A673 (cell line): ENCODE data around the gene PI4K2A. TPM values are rescaled to one million over a fixed set of nuclear protein-coding genes. Genes with fewer than 3 reads are reported as not detected.
A peak's percentile ranks its signal among the peaks of the same experiment; 100 is the strongest.

Experiments used
- BruUV-seq: library from RNA; stranded (reverse); fragments of 400-500 nt; replicated peaks from 2 replicates; lab custom pipeline; 2021; lab: Mats Ljungman, UMichigan
- CTCF ChIA-PET: fragments of 300-600 bp; sonication (Branson Sonifier 250); formaldehyde crosslinking; loops from one replicate; lab custom pipeline; 2022; ENCODE audit warnings: antibody characterized with exemption; lab: Charles Lee
- POLR2A ChIA-PET: fragments of 300-600 bp; sonication (Branson Sonifier 250); formaldehyde crosslinking; loops from one replicate; lab custom pipeline; 2022; ENCODE audit warnings: antibody characterized with exemption; ENCODE audit not compliant: low non-redundant PET; lab: Charles Lee
- DNase-seq: peaks from one replicate; pipeline ENCODE4 v3.0.0-alpha.2; 2015; ENCODE audit warnings: low spot score
- H3K27ac ChIP-seq: fragments of 200-600 bp; sonication (generic); 2 replicates; pipeline ENCODE4 v1.5.1; 2016; ENCODE audit warnings: mixed run types, low read depth, mild to moderate bottlenecking, mixed read lengths, antibody characterized with exemption, low read length; ENCODE audit not compliant: poor library complexity, severe bottlenecking
- H3K27me3 ChIP-seq: fragments of 200-600 bp; sonication (generic); replicated peaks from 2 replicates; pipeline ENCODE4 v1.6.1; 2017; ENCODE audit warnings: mixed run types, low read depth, mild to moderate bottlenecking, mixed read lengths, antibody characterized with exemption, low read length; ENCODE audit not compliant: insufficient read depth, poor library complexity
- H3K36me3 ChIP-seq: fragments of 200-600 bp; sonication (generic); 2 replicates; pipeline ENCODE4 v1.6.1; 2016; ENCODE audit warnings: mixed run types, mild to moderate bottlenecking, mixed read lengths, antibody characterized with exemption, low read length; ENCODE audit not compliant: insufficient read depth, poor library complexity, severe bottlenecking
- H3K4me1 ChIP-seq: fragments of 200-600 bp; sonication (generic); 2 replicates; pipeline ENCODE4 v1.6.1; 2017; ENCODE audit warnings: mixed run types, mild to moderate bottlenecking, mixed read lengths, antibody characterized with exemption, low read length; ENCODE audit not compliant: insufficient read depth, poor library complexity, severe bottlenecking
- H3K4me3 ChIP-seq: fragments of 200-600 bp; sonication (generic); 2 replicates; pipeline ENCODE4 v1.5.1; 2016; ENCODE audit warnings: low read depth, mixed run types, mild to moderate bottlenecking, mixed read lengths, low read length; ENCODE audit not compliant: poor library complexity, severe bottlenecking
- H3K9me3 ChIP-seq: fragments of 200-600 bp; sonication (generic); 2 replicates; pipeline ENCODE4 v1.6.1; 2016; ENCODE audit warnings: mixed run types, low read depth, mild to moderate bottlenecking, mixed read lengths, antibody characterized with exemption, low read length; ENCODE audit not compliant: poor library complexity, severe bottlenecking
- EZH2 ChIP-seq: fragments of 200-600 bp; sonication (generic); IDR thresholded peaks from 2 replicates; pipeline ENCODE4 v1.6.1; 2017; ENCODE audit warnings: borderline replicate concordance, low read depth, mild to moderate bottlenecking, mixed read lengths, antibody characterized with exemption, low read length; ENCODE audit not compliant: poor library complexity, severe bottlenecking
- intact Hi-C: fragments of 100-400 bp; cut with micrococcal nuclease; formaldehyde crosslinking; loops from one replicate; pipeline ENCODE4 v1.10.0; 2022; ENCODE audit not compliant: unreplicated experiment
- total RNA-seq: library from RNA; stranded (reverse); gene quantifications from 2 replicates; pipeline ENCODE4 v1.2.3, GENCODE V29; 2021
- TF ChIP-seq, protein P1 (sequence below): fragments of 300-800, 200-600 bp; sonication (generic); conservative IDR thresholded peaks from 2 replicates; pipeline ENCODE4 v1.5.1; 2017; ENCODE audit warnings: low read depth, mild to moderate bottlenecking, antibody characterized with exemption, low read length, moderate library complexity, mixed read lengths

Gene PI4K2A
- total RNA-seq, 1 experiment from 2014 or later, result 23.6 TPM

DNA sequence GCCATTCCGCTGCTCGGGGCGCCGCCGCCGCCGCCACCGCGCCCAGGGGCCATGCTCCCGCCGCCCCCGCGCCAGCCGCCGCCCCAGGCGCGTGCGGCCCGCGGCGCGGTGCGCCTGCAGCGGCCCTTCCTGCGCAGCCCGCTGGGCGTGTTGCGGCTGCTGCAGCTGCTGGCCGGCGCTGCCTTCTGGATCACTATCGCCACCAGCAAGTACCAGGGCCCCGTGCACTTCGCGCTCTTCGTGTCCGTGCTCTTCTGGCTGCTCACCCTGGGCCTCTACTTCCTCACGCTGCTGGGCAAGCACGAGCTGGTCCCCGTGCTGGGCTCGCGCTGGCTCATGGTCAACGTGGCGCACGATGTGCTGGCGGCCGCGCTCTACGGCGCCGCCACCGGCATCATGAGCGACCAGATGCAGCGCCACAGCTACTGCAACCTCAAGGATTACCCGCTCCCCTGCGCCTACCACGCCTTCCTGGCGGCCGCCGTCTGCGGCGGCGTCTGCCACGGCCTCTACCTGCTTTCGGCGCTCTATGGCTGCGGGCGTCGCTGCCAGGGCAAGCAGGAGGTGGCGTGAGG is 73.4 kb downstream of the PI4K2A start:
- H3K27ac ChIP-seq, result peak overlapping the region; percentile 83

DNA sequence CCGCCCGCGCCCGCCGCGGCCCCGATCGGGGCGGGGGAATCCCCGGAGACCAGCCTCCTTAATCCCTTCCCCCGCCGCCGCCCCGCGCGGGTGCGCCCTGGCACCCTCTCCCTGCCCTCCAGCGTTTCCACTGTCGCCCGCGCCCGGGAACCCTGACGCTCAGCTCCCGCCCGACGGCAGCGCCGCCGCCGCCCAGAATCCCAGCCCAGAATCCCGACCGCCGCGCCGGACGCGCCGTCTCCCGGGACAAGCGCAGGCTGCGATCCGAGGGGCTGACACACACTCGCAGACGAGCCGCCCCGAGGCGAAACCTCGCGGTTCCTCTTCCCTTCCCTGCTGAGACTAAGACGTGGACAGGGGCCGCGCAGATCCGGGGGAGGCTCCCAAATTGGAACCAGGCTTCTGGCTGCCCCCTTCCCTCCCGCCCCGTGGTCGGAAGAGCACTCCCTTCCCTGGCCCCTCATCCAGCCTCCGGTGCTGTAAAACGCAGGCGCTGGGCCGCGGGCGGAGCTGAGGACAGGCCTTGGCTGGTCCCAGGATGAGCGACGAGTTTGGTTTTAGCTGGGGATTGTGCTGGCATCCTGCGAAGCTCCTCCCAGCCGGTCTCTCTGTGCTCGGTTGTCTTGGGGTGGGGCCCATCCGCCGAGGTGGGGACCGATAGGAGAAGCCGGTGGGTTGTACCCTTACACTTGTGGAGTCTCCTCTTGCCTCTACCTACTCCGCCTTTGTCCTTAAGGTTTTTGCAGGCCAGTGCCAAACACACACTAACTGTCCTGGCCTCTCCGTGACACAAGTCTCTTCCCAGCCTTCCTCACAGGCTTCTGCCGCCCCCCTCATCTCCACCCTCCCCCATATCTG is 74.2 kb downstream of the PI4K2A start:
- intact Hi-C loops, result no loop called here
- ChIA-PET POLR2A (no interaction called here), CTCF (interaction anchor here (0.6 to 1.9 kb wide), 2 partner anchors 13 to 21 kb away, joined by 3 to 8 read pairs; no protein-coding TSS in a partner anchor)
- Histone ChIP-seq H3K4me1 (peaks cover 32% of the 10 kb centered on the region), H3K9me3 (no peaks in the 10 kb centered on the region), H3K27ac (peak overlapping the region; percentile 83), H3K27me3 (no peaks in the 10 kb centered on the region), H3K4me3 (peak overlapping the region; percentile 82), H3K36me3 (peaks cover 12% of the 10 kb centered on the region)
- DNase-seq, result peak; percentile 76
- TF ChIP-seq EZH2, result no peak
- TF ChIP-seq, protein P1, sequence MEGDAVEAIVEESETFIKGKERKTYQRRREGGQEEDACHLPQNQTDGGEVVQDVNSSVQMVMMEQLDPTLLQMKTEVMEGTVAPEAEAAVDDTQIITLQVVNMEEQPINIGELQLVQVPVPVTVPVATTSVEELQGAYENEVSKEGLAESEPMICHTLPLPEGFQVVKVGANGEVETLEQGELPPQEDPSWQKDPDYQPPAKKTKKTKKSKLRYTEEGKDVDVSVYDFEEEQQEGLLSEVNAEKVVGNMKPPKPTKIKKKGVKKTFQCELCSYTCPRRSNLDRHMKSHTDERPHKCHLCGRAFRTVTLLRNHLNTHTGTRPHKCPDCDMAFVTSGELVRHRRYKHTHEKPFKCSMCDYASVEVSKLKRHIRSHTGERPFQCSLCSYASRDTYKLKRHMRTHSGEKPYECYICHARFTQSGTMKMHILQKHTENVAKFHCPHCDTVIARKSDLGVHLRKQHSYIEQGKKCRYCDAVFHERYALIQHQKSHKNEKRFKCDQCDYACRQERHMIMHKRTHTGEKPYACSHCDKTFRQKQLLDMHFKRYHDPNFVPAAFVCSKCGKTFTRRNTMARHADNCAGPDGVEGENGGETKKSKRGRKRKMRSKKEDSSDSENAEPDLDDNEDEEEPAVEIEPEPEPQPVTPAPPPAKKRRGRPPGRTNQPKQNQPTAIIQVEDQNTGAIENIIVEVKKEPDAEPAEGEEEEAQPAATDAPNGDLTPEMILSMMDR, result no peak
- BruUV-seq, result no TSS peak

More for the DNA sequence above, 73.4 kb downstream of the PI4K2A start:
- peaks cover 12% of the 10 kb centered on the region for H3K36me3 ChIP-seq
- TF ChIP-seq, protein P1, result peak; percentile 43; the same call in 1 of the 2 replicates
- TF ChIP-seq EZH2, result no peak
- H3K27me3 ChIP-seq, result no peaks in the 10 kb centered on the region
- BruUV-seq, result no TSS peak
- CTCF ChIA-PET, result interaction anchor here (0.5 to 1.9 kb wide), 3 partner anchors 12 to 17 kb away, joined by 3 to 9 read pairs (median 8); no protein-coding TSS in a partner anchor
- intact Hi-C loops, result no loop called here
- H3K4me3 ChIP-seq, result peak overlapping the region; percentile 82
- H3K9me3 ChIP-seq, result no peaks in the 10 kb centered on the region
- POLR2A ChIA-PET, result no interaction called here
- H3K4me1 ChIP-seq, result peaks cover 26% of the 10 kb centered on the region
- DNase-seq, result peak; percentile 78

DNA sequence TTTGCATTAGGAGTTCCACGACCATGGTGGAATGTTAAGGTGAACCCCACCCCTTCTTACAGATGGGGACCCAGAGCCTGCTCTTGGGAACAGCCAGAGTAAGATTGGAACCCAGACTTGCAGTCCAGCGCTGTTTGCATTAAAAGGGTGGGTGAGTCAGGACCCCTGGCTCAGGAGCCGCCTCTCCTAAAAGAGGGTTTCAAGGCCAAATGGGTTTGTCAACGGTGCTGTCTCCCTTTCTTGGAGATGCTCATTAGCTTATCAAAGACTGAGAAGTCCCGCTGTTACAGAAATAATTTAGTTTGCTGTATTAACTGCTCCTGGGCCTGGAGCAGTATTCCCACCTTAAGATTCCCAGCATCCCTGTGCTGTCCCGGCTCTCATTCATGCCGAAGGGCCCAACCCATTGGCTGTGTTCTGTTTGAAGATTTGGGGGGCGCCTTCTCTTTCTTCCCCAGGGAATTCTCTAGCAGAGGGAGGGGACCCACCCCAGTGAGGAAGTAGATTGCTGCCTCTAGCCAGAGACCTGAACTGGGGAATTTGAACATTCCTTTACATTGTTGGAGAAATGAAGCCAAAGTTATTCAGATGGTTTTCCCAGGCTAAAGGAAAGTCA is 74.9 kb downstream of the PI4K2A start:
- TSS peak; percentile 30 for BruUV-seq
- intact Hi-C loops, result no loop called here
- Histone ChIP-seq H3K27ac (peak overlapping the region; percentile 83), H3K27me3 (no peaks in the 10 kb centered on the region), H3K4me1 (peaks cover 34% of the 10 kb centered on the region), H3K4me3 (peak overlapping the region; percentile 82), H3K36me3 (peaks cover 12% of the 10 kb centered on the region), H3K9me3 (no peaks in the 10 kb centered on the region)
- no peak for TF ChIP-seq EZH2
- TF ChIP-seq, protein P1, result no peak
- CTCF ChIA-PET, result interaction anchor here (0.7 to 1.9 kb wide), 2 partner anchors 14 to 210 kb away, joined by 4 to 8 read pairs; no protein-coding TSS in a partner anchor
- POLR2A ChIA-PET, result no interaction called here
- no peak for DNase-seq
